ENCODE data around the gene ITCH. TPM values are rescaled to one million over a fixed set of nuclear protein-coding genes. Genes with fewer than 3 reads are reported as not detected.

The ITCH gene
- total and polyA plus RNA-seq, 2 of the 8 experiments (the other 6 are each of a cell fraction or from before 2014, with no cell fraction given) = 3.9 to 45.2 TPM

DNA sequence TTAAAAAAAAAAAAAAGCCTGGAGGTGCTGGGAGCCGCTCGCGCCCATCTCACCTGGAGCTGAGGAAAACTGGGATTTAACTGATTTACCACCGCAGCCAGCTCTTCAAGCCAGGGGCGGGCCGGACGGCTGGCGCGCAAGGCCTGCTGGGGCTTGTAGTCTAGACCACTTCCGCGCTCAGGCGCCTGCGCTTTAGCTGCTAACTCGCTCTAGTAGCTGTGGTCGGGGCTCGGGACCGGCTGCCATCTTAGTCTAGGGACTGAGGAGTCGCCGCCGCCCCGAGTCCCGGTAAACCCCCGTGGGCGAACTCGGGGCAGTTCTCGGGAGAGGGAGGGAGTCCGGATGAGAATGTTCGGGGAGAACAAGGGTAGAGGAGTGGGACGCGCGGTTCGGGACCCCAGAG lies at the start of gene ITCH (continued):
- TF ChIP-seq TAF1 (IDR thresholded peaks at IDR 0.05; ENCODE audit: low read depth, low read length) (peak; percentile 91), TBP (IDR thresholded peaks at IDR 0.05; ENCODE audit: low read depth, low read length) (peak; percentile 90)
